ENCODE results near the gene FOXN1.

FOXN1 gene

DNA sequence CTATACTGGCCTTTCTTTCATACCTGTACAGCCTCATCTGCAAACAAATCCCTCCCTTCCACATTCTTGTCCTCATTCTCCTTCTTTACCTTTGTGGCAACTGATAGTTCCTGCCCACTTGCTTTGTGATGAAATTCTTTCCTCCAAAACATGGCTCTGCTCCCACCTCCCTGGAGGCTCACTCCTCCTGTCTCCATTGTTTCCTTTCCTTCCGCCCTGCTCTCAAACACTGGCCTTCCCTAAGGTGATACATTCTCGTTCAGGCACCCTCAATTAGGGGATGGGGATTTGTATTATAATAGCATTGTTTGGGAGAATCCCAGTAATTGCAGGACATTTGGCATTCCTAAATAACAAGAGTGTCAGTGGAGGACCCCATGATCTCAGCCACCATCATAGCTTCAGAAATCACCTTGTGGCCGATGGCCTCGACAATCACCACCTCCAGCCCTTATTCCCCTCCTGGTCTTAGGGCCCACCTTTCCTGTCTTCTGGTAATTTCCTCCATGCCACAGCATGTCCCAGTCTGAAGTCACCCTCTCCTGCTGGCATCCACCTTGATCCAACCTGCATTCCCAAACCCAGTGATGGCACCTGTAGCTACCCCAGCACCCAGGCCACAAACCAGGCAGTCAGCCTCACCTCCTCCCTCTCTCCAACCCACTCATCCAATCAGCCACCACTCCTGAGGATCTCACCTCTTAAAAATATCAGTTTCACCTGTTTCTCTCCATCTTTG, 38.4 kb downstream of the FOXN1 start:
- DNase-seq = no peak

DNA sequence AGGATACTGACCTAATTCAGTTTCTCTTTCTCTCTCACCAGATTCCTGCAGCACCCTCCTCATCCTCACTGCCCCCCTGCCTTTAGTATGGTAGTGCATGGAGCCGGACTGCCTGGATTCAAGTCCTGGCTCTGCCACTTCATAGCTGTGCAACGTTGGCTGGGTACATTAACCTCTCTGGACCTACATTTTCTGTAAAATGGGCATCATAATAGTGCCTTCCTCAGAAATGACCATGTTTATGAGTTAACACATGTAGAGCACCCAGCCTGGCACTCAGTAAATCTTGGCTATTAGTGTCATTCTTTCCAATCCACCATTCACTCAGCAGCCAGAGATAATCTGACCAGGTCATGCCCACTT, 39.0 kb downstream of the FOXN1 start:
- DNase-seq = no peak

DNA sequence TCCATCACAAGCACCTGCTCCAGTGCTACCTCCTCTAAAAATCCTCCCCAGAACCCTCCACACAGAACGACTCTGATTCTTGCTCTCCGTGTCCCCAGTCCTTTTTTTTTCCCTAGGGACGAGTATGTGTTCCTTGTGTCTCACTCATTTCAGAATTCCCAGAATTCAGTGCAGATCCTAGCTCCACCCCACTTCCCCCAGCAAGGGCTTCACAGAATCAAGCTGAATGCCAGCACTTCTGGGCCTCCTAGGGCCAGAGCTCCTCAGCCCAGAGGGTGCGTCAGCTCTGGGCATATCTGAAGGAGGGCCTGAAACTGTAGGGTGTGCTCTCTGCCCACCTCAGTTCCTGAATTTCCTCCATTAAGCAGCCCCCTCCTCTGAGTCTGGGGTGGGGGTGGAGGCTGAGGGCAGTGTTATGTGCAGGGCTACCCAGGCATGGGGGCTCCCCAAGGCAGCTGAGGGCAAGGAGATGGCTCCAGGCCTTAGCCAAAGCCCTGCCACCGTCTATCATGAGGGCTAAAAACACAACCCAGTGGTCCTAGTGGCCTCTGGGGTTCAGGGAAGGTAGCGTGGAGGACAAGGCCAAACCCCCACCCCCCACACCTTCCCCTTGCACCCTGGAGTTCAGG, 39.8 kb downstream of the FOXN1 start:
- no peak for DNase-seq

GRCh38 chr17:28547096-28547622, 41.0 kb downstream of the FOXN1 start:
- DNase-seq = no peak

GRCh38 chr17:28547623-28548416, 41.7 kb downstream of the FOXN1 start:
- peak in 38 of 56 donors; percentile 5 to 76 (median 30) for DNase-seq

GRCh38 chr17:28548417-28549130, 42.4 kb downstream of the FOXN1 start:
- no peak for DNase-seq

- DNase-seq = no peak
Observed at GRCh38 chr17:28549236-28550132, 43.3 kb downstream of the FOXN1 start.

DNA sequence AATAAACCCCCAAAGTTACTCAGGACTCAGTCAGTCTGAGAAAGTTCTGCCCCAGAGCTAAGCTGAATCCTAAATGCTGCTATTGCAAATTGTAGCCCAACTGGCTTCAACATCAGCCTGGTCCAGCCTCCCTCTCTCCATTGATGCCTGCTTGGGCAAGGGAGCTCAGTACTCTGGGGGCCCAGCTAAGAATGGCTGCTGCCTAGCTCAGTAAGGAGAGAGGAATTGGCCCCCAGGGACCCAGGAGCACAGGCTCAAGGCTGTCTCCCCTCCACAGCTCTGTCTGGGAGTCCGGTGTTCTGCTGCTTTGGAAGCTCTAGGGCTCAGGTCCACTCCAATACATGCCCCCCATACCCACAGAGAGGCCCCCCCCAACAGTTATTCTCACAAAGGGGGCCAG, 44.7 kb downstream of the FOXN1 start:
- no peak for DNase-seq

DNA sequence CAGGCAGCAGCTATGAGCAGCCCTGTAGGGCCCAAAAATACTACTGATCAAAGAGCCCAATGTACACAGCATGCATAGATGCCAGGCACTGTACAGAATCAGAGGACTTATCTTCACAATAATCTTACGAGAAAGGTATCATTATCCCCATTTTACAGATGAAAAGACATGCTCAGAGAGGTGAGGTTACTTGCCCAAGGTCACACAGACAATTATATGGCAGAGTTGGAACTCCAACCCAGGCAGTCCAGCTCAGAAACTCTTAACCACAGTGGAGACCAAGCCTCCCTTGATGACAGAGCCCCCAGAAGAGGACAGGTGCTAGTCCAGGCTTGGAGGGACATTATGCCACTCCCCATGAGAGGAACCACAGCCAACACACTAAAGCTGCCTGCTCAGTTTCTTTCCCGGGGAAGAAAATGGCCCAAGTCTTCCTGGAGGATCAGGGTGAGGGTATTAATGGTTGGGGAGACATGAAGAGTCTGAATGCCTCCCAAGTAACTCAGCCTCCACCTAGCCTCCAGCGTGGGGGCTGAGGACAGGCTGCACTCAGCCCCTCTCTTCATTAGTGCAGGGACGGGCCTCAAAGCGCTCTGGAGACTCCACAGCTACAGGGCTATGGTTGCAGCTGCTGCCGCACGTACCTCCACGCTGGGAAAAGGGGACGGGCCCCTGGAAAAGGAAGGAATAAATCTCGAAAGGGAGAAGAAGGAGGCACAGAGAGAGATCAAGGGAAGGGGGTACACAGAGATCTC, 45.5 kb downstream of the FOXN1 start:
- DNase-seq = peak in 4 of 56 donors; percentile 11 to 40 (median 30)

GRCh38 chr17:28552176-28552999, 46.2 kb downstream of the FOXN1 start, which contains the start of gene UNC119:
TSS of gene UNC119 (minus strand) at chr17:28552624. CDS start at chr17:28552557, 67 bp downstream.
- DNase-seq = peak in 46 of 56 donors; percentile 11 to 78 (median 43)

DNA sequence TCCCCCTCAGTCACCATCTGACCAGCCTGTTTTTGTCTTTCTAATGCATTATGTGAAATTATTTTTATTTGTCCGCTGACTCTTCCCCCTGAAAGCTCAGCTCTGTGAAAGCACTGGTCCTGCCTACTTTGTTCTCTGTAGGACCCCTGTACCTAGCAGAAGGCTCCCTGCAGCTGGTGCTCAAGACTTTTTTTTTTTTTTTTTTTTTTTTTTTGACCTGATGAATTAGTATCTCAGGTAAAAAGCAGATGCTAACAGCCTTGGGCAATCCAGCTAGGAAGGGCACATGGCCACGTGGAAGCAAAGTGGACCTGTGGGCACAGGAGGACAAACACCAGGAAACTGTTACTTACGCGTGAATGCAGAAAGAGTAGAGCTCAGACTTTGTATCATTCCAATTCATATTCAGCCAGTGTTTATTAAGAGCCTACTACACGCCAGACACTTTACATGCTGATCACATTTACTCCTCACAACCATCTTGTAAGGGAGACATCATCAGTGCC, 46.9 kb downstream of the FOXN1 start:
- DNase-seq = no peak

DNA sequence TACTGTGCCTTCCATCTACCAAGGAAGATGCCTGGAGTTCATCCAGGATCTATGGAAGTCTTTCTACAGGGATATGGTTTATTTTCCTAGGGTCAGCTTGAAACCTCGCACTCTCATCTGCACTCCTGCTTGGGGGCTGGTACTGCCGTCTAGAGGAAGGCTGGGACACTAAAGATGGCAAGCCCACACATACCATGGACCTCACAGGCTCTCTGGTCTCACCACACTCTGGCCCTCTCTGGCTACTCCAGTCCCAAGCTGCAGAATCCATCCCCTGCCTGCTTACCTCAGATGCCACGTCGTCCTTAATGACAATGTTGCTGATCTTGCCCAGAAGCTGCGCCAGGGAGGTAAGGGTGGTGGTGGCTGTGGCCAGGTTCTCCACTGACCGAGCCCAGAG, 48.4 kb downstream of the FOXN1 start:
- DNase-seq = no peak

GRCh38 chr17:28555022-28555421, 48.9 kb downstream of the FOXN1 start:
- no peak for DNase-seq

GRCh38 chr17:28563475-28563874, 57.3 kb downstream of the FOXN1 start:
- DNase-seq = no peak

- no peak for DNase-seq
Observed at GRCh38 chr17:28567604-28568003, 61.5 kb downstream of the FOXN1 start.

DNA sequence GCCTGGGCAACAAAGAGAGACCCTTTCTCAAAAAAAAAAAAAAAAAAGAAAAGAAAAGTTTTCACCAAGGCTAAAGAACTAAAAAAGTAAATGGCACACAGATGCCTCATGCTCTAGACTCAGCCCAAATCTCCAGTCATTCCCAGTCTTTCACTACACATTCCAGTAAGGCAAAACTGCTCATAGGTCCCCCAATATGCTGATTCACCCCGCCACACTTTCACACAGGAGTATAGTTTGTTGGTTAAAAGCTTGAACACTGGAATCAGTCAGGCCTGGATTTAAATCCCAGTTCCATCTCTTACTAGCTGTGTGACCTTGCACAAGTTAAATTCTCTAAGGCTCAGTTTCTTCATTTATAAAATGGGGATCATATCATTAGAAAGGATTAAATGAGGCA, 63.3 kb downstream of the FOXN1 start:
- DNase-seq = no peak

DNA sequence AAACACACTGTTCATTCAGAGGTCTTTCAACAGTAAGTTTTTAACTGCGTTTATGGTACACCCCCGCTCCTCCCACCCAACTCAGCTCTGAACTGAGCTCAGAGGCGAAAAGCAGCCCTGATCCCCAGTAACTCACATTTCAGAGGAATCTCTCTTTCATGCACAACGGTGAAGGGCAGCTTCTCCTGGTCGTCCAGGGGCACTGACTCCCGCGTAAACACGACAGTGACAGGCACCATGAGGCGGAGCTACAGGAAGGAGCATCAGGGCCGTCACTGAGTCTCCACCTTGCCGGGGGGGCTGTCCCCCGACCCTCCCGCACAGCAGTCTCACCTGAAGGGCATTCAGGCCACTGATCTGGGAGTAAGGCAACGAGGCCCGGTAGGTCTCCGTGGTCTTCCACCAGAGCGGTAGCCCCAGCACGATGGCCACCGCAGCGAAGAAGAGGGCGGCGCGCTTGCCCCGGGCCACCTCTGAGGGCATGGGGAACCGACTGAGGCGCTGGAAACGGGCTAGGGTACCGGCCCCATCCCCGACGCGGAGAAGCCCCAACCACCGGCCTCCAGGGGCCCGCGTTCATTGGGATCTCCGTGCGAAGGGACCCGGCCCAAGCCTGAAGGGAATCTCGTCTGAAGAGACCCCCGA, 64.7 kb downstream of the FOXN1 start:
- DNase-seq = peak in 23 of 56 donors; percentile 13 to 55 (median 33)
